ENCODE results near the gene CDR2.
A peak's percentile ranks its signal among the peaks of the same experiment; 100 is the strongest.

The CDR2 gene

GRCh38 chr16:22355487-22355908, 18.9 kb downstream of the CDR2 start:
- Histone ChIP-seq H3K4me1 (ENCODE audit: low read length) (peaks cover 37% of the 10 kb centered on the region), H3K4me3 (ENCODE audit: low read length) (no peak overlapping the region), H3K36me3 (replicated peaks; ENCODE audit: insufficient read depth, low read length) (no peaks in the 10 kb centered on the region), H2AFZ (ENCODE audit: low read length) (no peak overlapping the region), H3F3A (ENCODE audit: insufficient read depth, low read length) (peaks cover 38% of the 10 kb centered on the region), H3K4me2 (ENCODE audit: low read depth, low read length) (peak overlapping the region; percentile 5; the same call in 1 of the 2 replicates), H3K27me3 (replicated peaks; ENCODE audit: insufficient read depth, low read length) (no peaks in the 10 kb centered on the region), H3K9me2 (replicated peaks; ENCODE audit: insufficient read depth, low read length) (no peaks in the 10 kb centered on the region), H3K9me3 (replicated peaks; ENCODE audit: insufficient read depth, low read length) (no peaks in the 10 kb centered on the region), H4K20me1 (ENCODE audit: insufficient read depth, low read length) (no peaks in the 10 kb centered on the region), H3K9ac (ENCODE audit: low read length) (no peak overlapping the region), H3K79me2 (ENCODE audit: low read length) (peaks cover 81% of the 10 kb centered on the region), H3K27ac (ENCODE audit: low read length) (peak overlapping the region; percentile 38; the same call in 1 of the 2 replicates)
- TF ChIP-seq CTCF (IDR thresholded peaks at IDR 0.05; ENCODE audit: low read length) (no peak), EZH2phosphoT487 (IDR thresholded peaks at IDR 0.05; ENCODE audit: low read length) (no peak), EZH2 (optimal IDR thresholded peaks at IDR 0.05; ENCODE audit: low read depth, low read length) (no peak)
- peak; percentile 22 for DNase-seq

GRCh38 chr16:22353933-22354541, 20.4 kb downstream of the CDR2 start:
- H3K9me3 ChIP-seq (replicated peaks; ENCODE audit: insufficient read depth, low read length), result no peaks in the 10 kb centered on the region

GRCh38 chr16:22353191-22353919, 21.1 kb downstream of the CDR2 start:
- Histone ChIP-seq H3K27me3 (replicated peaks; ENCODE audit: insufficient read depth, low read length) (no peaks in the 10 kb centered on the region), H3K79me2 (ENCODE audit: low read length) (peaks cover 67% of the 10 kb centered on the region), H4K20me1 (ENCODE audit: insufficient read depth, low read length) (no peaks in the 10 kb centered on the region), H3K4me1 (ENCODE audit: low read length) (peaks cover 30% of the 10 kb centered on the region), H3K4me3 (ENCODE audit: low read length) (no peak overlapping the region), H2AFZ (ENCODE audit: low read length) (no peak overlapping the region), H3K4me2 (ENCODE audit: low read depth, low read length) (no peak overlapping the region), H3K27ac (ENCODE audit: low read length) (no peak overlapping the region), H3K9me2 (replicated peaks; ENCODE audit: insufficient read depth, low read length) (no peaks in the 10 kb centered on the region), H3F3A (ENCODE audit: insufficient read depth, low read length) (peaks cover 28% of the 10 kb centered on the region), H3K9me3 (replicated peaks; ENCODE audit: insufficient read depth, low read length) (no peaks in the 10 kb centered on the region), H3K36me3 (replicated peaks; ENCODE audit: insufficient read depth, low read length) (0 out of 2 replicates have a peak, but pooled peaks cover 8% of the 10 kb centered on the region), H3K9ac (ENCODE audit: low read length) (no peak overlapping the region)
- DNase-seq, result no peak
- TF ChIP-seq EZH2 (optimal IDR thresholded peaks at IDR 0.05; ENCODE audit: low read depth, low read length), result no peak
- TF ChIP-seq CTCF (IDR thresholded peaks at IDR 0.05; ENCODE audit: low read length), result no peak
- no peak for TF ChIP-seq EZH2phosphoT487 (IDR thresholded peaks at IDR 0.05; ENCODE audit: low read length)

More at GRCh38 chr16:22353933-22354541, 20.4 kb downstream of the CDR2 start:
- Histone ChIP-seq H3K27ac (ENCODE audit: low read length) (no peak overlapping the region), H3K9ac (ENCODE audit: low read length) (no peak overlapping the region), H3K9me2 (replicated peaks; ENCODE audit: insufficient read depth, low read length) (no peaks in the 10 kb centered on the region), H3F3A (ENCODE audit: insufficient read depth, low read length) (peaks cover 35% of the 10 kb centered on the region), H3K79me2 (ENCODE audit: low read length) (peaks cover 72% of the 10 kb centered on the region), H3K36me3 (replicated peaks; ENCODE audit: insufficient read depth, low read length) (0 out of 2 replicates have a peak, but pooled peaks cover 1% of the 10 kb centered on the region), H2AFZ (ENCODE audit: low read length) (no peak overlapping the region), H3K4me3 (ENCODE audit: low read length) (no peak overlapping the region), H3K4me1 (ENCODE audit: low read length) (peaks cover 37% of the 10 kb centered on the region), H3K27me3 (replicated peaks; ENCODE audit: insufficient read depth, low read length) (no peaks in the 10 kb centered on the region), H4K20me1 (ENCODE audit: insufficient read depth, low read length) (no peaks in the 10 kb centered on the region), H3K4me2 (ENCODE audit: low read depth, low read length) (no peak overlapping the region)
- no peak for DNase-seq
- TF ChIP-seq EZH2 (optimal IDR thresholded peaks at IDR 0.05; ENCODE audit: low read depth, low read length) (no peak), CTCF (IDR thresholded peaks at IDR 0.05; ENCODE audit: low read length) (no peak), EZH2phosphoT487 (IDR thresholded peaks at IDR 0.05; ENCODE audit: low read length) (no peak)

Data from MM.1S (cell line).